NT2/D1 (cell line): ENCODE measurements around the gene GAK.

Experiments
- DNase-seq: peaks from one replicate; pipeline ENCODE4 v3.0.0-alpha.2; 2011; ENCODE audit warnings: low read depth, low spot score
- H3K27me3 ChIP-seq: 2 replicates; pipeline ENCODE4 v1.6.0; 2011; ENCODE audit warnings: mild to moderate bottlenecking; ENCODE audit not compliant: insufficient read length, insufficient read depth
- H3K36me3 ChIP-seq: 2 replicates; pipeline ENCODE4 v1.6.1; 2011; ENCODE audit warnings: mild to moderate bottlenecking, low read length, mixed read lengths; ENCODE audit not compliant: insufficient read depth, insufficient read length
- H3K4me1 ChIP-seq: 2 replicates; pipeline ENCODE4 v1.5.1; 2011; ENCODE audit not compliant: insufficient read depth, insufficient read length
- H3K4me3 ChIP-seq: 2 replicates; pipeline ENCODE4 v1.5.1; 2011; ENCODE audit warnings: low read depth; ENCODE audit not compliant: insufficient read length
- H3K9ac ChIP-seq: 2 replicates; pipeline ENCODE4 v1.6.0; 2011; ENCODE audit warnings: low read depth; ENCODE audit not compliant: insufficient read length
- H3K9me3 ChIP-seq: 2 replicates; pipeline ENCODE4 v1.5.1; 2011; ENCODE audit warnings: mild to moderate bottlenecking, low read length; ENCODE audit not compliant: insufficient read depth
- SUZ12 ChIP-seq: IDR thresholded peaks from 2 replicates; pipeline ENCODE4 v1.6.1; 2011; ENCODE audit not compliant: insufficient read length, insufficient read depth; ENCODE audit errors: extremely low read depth
- YY1 ChIP-seq: IDR thresholded peaks from 2 replicates; pipeline ENCODE4 v1.6.1; 2011; ENCODE audit not compliant: insufficient read length, insufficient read depth
- ZNF274 ChIP-seq: IDR thresholded peaks from 2 replicates; pipeline ENCODE4 v1.6.1; 2011; ENCODE audit warnings: mild to moderate bottlenecking, low read depth, low read length

The GAK gene

GRCh38 chr4:971666-972500 is 39.8 kb upstream of the GAK start:
- no peak for DNase-seq

GRCh38 chr4:970854-971520 is 38.9 kb upstream of the GAK start:
- H3K4me1 ChIP-seq, result peaks cover 26% of the 10 kb centered on the region
- TF ChIP-seq ZNF274 (no peak), SUZ12 (no peak), YY1 (no peak)
- H3K27me3 ChIP-seq, result peaks cover 38% of the 10 kb centered on the region
- no peak overlapping the region for H3K4me3 ChIP-seq
- H3K9me3 ChIP-seq, result peaks cover 15% of the 10 kb centered on the region; the same call in 1 of the 2 replicates
- H3K9ac ChIP-seq, result peak overlapping the region; percentile 50
- DNase-seq, result no peak
- peaks cover 11% of the 10 kb centered on the region for H3K36me3 ChIP-seq

More at GRCh38 chr4:971666-972500, 39.8 kb upstream of the GAK start:
- peak overlapping the region; percentile 81 for H3K9ac ChIP-seq
- H3K36me3 ChIP-seq, result peaks cover 2% of the 10 kb centered on the region
- H3K4me3 ChIP-seq, result peak overlapping the region; percentile 71
- H3K9me3 ChIP-seq, result peaks cover 15% of the 10 kb centered on the region; the same call in 1 of the 2 replicates
- H3K4me1 ChIP-seq, result peaks cover 26% of the 10 kb centered on the region
- no peak for TF ChIP-seq ZNF274
- no peak for TF ChIP-seq YY1
- no peak for TF ChIP-seq SUZ12
- peaks cover 38% of the 10 kb centered on the region for H3K27me3 ChIP-seq

GRCh38 chr4:970046-970745 is 38.1 kb upstream of the GAK start:
- Histone ChIP-seq H3K9ac (peak overlapping the region; percentile 50), H3K4me1 (peaks cover 28% of the 10 kb centered on the region), H3K9me3 (peaks cover 12% of the 10 kb centered on the region; the same call in 1 of the 2 replicates), H3K4me3 (no peak overlapping the region), H3K27me3 (peaks cover 38% of the 10 kb centered on the region), H3K36me3 (peaks cover 18% of the 10 kb centered on the region)
- DNase-seq, result no peak
- no peak for TF ChIP-seq YY1
- TF ChIP-seq ZNF274, result no peak
- no peak for TF ChIP-seq SUZ12

GRCh38 chr4:968621-969394 is 36.7 kb upstream of the GAK start:
- H3K9ac ChIP-seq, result peak overlapping the region; percentile 51
- H3K9me3 ChIP-seq, result no peaks in the 10 kb centered on the region
- peaks cover 32% of the 10 kb centered on the region for H3K36me3 ChIP-seq
- TF ChIP-seq SUZ12, result no peak
- TF ChIP-seq ZNF274, result no peak
- no peak for TF ChIP-seq YY1
- H3K4me3 ChIP-seq, result no peak overlapping the region
- DNase-seq, result no peak
- H3K27me3 ChIP-seq, result peaks cover 25% of the 10 kb centered on the region
- H3K4me1 ChIP-seq, result peaks cover 28% of the 10 kb centered on the region

- DNase-seq, result no peak
- TF ChIP-seq SUZ12, result no peak
- no peak for TF ChIP-seq YY1
- TF ChIP-seq ZNF274, result no peak
- H3K27me3 ChIP-seq, result peaks cover 23% of the 10 kb centered on the region
- H3K4me3 ChIP-seq, result no peak overlapping the region
- H3K36me3 ChIP-seq, result peaks cover 36% of the 10 kb centered on the region
- H3K9ac ChIP-seq, result no peak overlapping the region
- no peaks in the 10 kb centered on the region for H3K9me3 ChIP-seq
- peaks cover 26% of the 10 kb centered on the region for H3K4me1 ChIP-seq
Measured at GRCh38 chr4:968221-968620, 36.1 kb upstream of the GAK start.
